ENCODE measurements around the gene PLB1. TPM values are rescaled to one million over a fixed set of nuclear protein-coding genes. Genes with fewer than 3 reads are reported as not detected.

Gene PLB1
- total and polyA plus RNA-seq, 7 experiments from 2014 or later, result 0.47 to 6.4 (median 1.2) TPM

GRCh38 chr2:28586867-28587266 lies 91.0 kb downstream of the PLB1 start:
- Histone ChIP-seq H3K36me3 (ENCODE audit: control insufficient read depth in 2 of 3, insufficient read depth in 3 of 3, low read length in 3 of 3) (no peaks in the 10 kb centered on the region), H3K9me3 (ENCODE audit: control insufficient read depth in 2 of 3, low read length in 3 of 3) (no peaks in the 10 kb centered on the region), H3K4me3 (ENCODE audit: low read length) (peak overlapping the region; percentile 43), H3K27ac (ENCODE audit: low read depth, low read length) (no peak overlapping the region), H3K4me1 (ENCODE audit: control insufficient read depth in 2 of 2, insufficient read depth in 2 of 2, low read length in 2 of 2) (peaks cover 11 to 21% of the 10 kb centered on the region in 2 donors), H3K27me3 (ENCODE audit: control insufficient read depth in 2 of 2, insufficient read depth in 2 of 2, low read length in 2 of 2) (no peaks in the 10 kb centered on the region)
- POLR2A ChIA-PET, result interaction anchor here (0.6 to 2.9 kb wide), 4 partner anchors 8 to 198 kb away, joined by 3 to 8 read pairs (median 3); partner anchors contain the start of gene PPP1CB
- H3K4me3 Mint-ChIP-seq, result peak overlapping the region; percentile 66 to 82 (median 78)
- no peaks in the 10 kb centered on the region for H3K27me3 Mint-ChIP-seq
- peaks cover 19 to 52% (median 30%) of the 10 kb centered on the region in 7 donors for H3K4me1 Mint-ChIP-seq
- CTCF ChIA-PET, result interaction anchor here (1.5 to 2.4 kb wide), 2 partner anchors 20 to 34 kb away, joined by 5 to 12 read pairs; no protein-coding TSS in a partner anchor
- ATAC-seq, result peak; percentile 79
- DNase-seq, result peak in 8 of 9 donors; percentile 41 to 73 (median 68)
- H3K36me3 Mint-ChIP-seq, result peaks cover 0 to 10% (median 0%) of the 10 kb centered on the region in 5 donors
- no peaks in the 10 kb centered on the region for H3K9me3 Mint-ChIP-seq
- peak overlapping the region in 6 of 9 donors; percentile 47 to 80 (median 74) for H3K27ac Mint-ChIP-seq
- intact Hi-C loops (cut with micrococcal nuclease), result loop anchor here (1.0 to 2.0 kb wide), 2 partner anchors 20 kb away; no protein-coding TSS in a partner anchor

GRCh38 chr2:28587526-28588291 lies 91.8 kb downstream of the PLB1 start:
- Mint-ChIP-seq H3K27me3 (no peaks in the 10 kb centered on the region), H3K36me3 (peaks cover 0 to 11% (median 0%) of the 10 kb centered on the region in 5 donors), H3K4me3 (peak overlapping the region; percentile 50 to 82 (median 78)), H3K9me3 (no peaks in the 10 kb centered on the region), H3K27ac (peak overlapping the region in 7 of 9 donors; percentile 3 to 86 (median 43)), H3K4me1 (peaks cover 19 to 47% (median 30%) of the 10 kb centered on the region in 7 donors)
- DNase-seq, result no peak
- CTCF ChIA-PET, result interaction anchor here (1.5 to 2.4 kb wide), 2 partner anchors 21 to 33 kb away, joined by 5 to 12 read pairs; no protein-coding TSS in a partner anchor
- no peak for ATAC-seq
- intact Hi-C loops (cut with micrococcal nuclease), result loop anchor here (1.0 to 2.0 kb wide), 2 partner anchors 20 to 21 kb away; no protein-coding TSS in a partner anchor
- H3K27ac ChIP-seq (ENCODE audit: low read depth, low read length), result no peak overlapping the region
- POLR2A ChIA-PET, result interaction anchor here (0.8 to 2.9 kb wide), 4 partner anchors 9 to 167 kb away, joined by 3 to 8 read pairs (median 3); partner anchors contain the start of gene PPP1CB
- H3K9me3 ChIP-seq (ENCODE audit: control insufficient read depth in 2 of 3, low read length in 3 of 3), result no peaks in the 10 kb centered on the region
- H3K4me1 ChIP-seq (ENCODE audit: control insufficient read depth in 2 of 2, insufficient read depth in 2 of 2, low read length in 2 of 2), result peaks cover 11 to 21% of the 10 kb centered on the region in 2 donors
- no peaks in the 10 kb centered on the region for H3K27me3 ChIP-seq (ENCODE audit: control insufficient read depth in 2 of 2, insufficient read depth in 2 of 2, low read length in 2 of 2)
- peak overlapping the region; percentile 43 for H3K4me3 ChIP-seq (ENCODE audit: low read length)
- H3K36me3 ChIP-seq (ENCODE audit: control insufficient read depth in 2 of 3, insufficient read depth in 3 of 3, low read length in 3 of 3), result no peaks in the 10 kb centered on the region

- H3K4me1 ChIP-seq (ENCODE audit: control insufficient read depth in 2 of 2, insufficient read depth in 2 of 2, low read length in 2 of 2), result peaks cover 11 to 21% of the 10 kb centered on the region in 2 donors
- POLR2A ChIA-PET, result interaction anchor here (0.6 kb wide), 1 partner anchor 11 kb away, joined by 3 read pairs; no protein-coding TSS in a partner anchor
- Mint-ChIP-seq H3K27me3 (no peaks in the 10 kb centered on the region), H3K27ac (peak overlapping the region in 7 of 9 donors; percentile 3 to 86 (median 44)), H3K4me3 (peak overlapping the region in 9 of 10 donors; percentile 18 to 82 (median 70)), H3K4me1 (peaks cover 19 to 47% (median 30%) of the 10 kb centered on the region in 7 donors), H3K9me3 (no peaks in the 10 kb centered on the region), H3K36me3 (peaks cover 0 to 11% (median 0%) of the 10 kb centered on the region in 5 donors)
- H3K4me3 ChIP-seq (ENCODE audit: low read length), result no peak overlapping the region
- intact Hi-C loops (cut with micrococcal nuclease), result no loop called here
- CTCF ChIA-PET, result interaction anchor here (1.5 kb wide), 1 partner anchor 33 kb away, joined by 5 read pairs; no protein-coding TSS in a partner anchor
- no peaks in the 10 kb centered on the region for H3K36me3 ChIP-seq (ENCODE audit: control insufficient read depth in 2 of 3, insufficient read depth in 3 of 3, low read length in 3 of 3)
- H3K27ac ChIP-seq (ENCODE audit: low read depth, low read length), result no peak overlapping the region
- H3K9me3 ChIP-seq (ENCODE audit: control insufficient read depth in 2 of 3, low read length in 3 of 3), result no peaks in the 10 kb centered on the region
- H3K27me3 ChIP-seq (ENCODE audit: control insufficient read depth in 2 of 2, insufficient read depth in 2 of 2, low read length in 2 of 2), result no peaks in the 10 kb centered on the region
- ATAC-seq (peak; percentile 47), DNase-seq (peak in 1 of 9 donors; percentile 18)
Observed at GRCh38 chr2:28588292-28588670, 92.4 kb downstream of the PLB1 start.

- POLR2A ChIA-PET, result no interaction called here
- no peak for ATAC-seq
- no peak overlapping the region for H3K4me3 Mint-ChIP-seq
- H3K36me3 Mint-ChIP-seq, result peaks cover 0 to 11% (median 0%) of the 10 kb centered on the region in 5 donors
- H3K27me3 Mint-ChIP-seq, result no peaks in the 10 kb centered on the region
- no peaks in the 10 kb centered on the region for H3K9me3 Mint-ChIP-seq
- H3K9me3 ChIP-seq (ENCODE audit: control insufficient read depth in 2 of 3, low read length in 3 of 3), result no peaks in the 10 kb centered on the region
- no peaks in the 10 kb centered on the region for H3K36me3 ChIP-seq (ENCODE audit: control insufficient read depth in 2 of 3, insufficient read depth in 3 of 3, low read length in 3 of 3)
- peak overlapping the region in 1 of 9 donors; percentile 48 for H3K27ac Mint-ChIP-seq
- H3K4me1 ChIP-seq (ENCODE audit: control insufficient read depth in 2 of 2, insufficient read depth in 2 of 2, low read length in 2 of 2), result peaks cover 20 to 32% of the 10 kb centered on the region in 2 donors
- DNase-seq, result no peak
- H3K27me3 ChIP-seq (ENCODE audit: control insufficient read depth in 2 of 2, insufficient read depth in 2 of 2, low read length in 2 of 2), result no peaks in the 10 kb centered on the region
- intact Hi-C loops (cut with micrococcal nuclease), result loop anchor here in 1 of 2 donors (10.0 kb wide), 1 partner anchor 525 kb away; the partner anchor contains the start of gene CLIP4
- CTCF ChIA-PET, result no interaction called here
- no peak overlapping the region for H3K4me3 ChIP-seq (ENCODE audit: low read length)
- H3K4me1 Mint-ChIP-seq, result peaks cover 30 to 45% (median 34%) of the 10 kb centered on the region in 7 donors
- H3K27ac ChIP-seq (ENCODE audit: low read depth, low read length), result no peak overlapping the region
Observed at GRCh38 chr2:28589746-28590463, 94.0 kb downstream of the PLB1 start.

GRCh38 chr2:28590496-28591301 lies 94.8 kb downstream of the PLB1 start:
- Mint-ChIP-seq H3K4me3 (peak overlapping the region in 1 of 10 donors; percentile 23), H3K36me3 (peaks cover 0 to 11% (median 0%) of the 10 kb centered on the region in 5 donors), H3K27me3 (no peaks in the 10 kb centered on the region), H3K27ac (peak overlapping the region in 2 of 9 donors; percentile 2 to 17), H3K9me3 (no peaks in the 10 kb centered on the region), H3K4me1 (peaks cover 32 to 50% (median 39%) of the 10 kb centered on the region in 7 donors)
- H3K27me3 ChIP-seq (ENCODE audit: control insufficient read depth in 2 of 2, insufficient read depth in 2 of 2, low read length in 2 of 2), result no peaks in the 10 kb centered on the region
- peaks cover 20 to 36% of the 10 kb centered on the region in 2 donors for H3K4me1 ChIP-seq (ENCODE audit: control insufficient read depth in 2 of 2, insufficient read depth in 2 of 2, low read length in 2 of 2)
- DNase-seq, result no peak
- CTCF ChIA-PET, result no interaction called here
- no peaks in the 10 kb centered on the region for H3K36me3 ChIP-seq (ENCODE audit: control insufficient read depth in 2 of 3, insufficient read depth in 3 of 3, low read length in 3 of 3)
- no peak overlapping the region for H3K27ac ChIP-seq (ENCODE audit: low read depth, low read length)
- no peak overlapping the region for H3K4me3 ChIP-seq (ENCODE audit: low read length)
- POLR2A ChIA-PET, result no interaction called here
- intact Hi-C loops (cut with micrococcal nuclease), result loop anchor here in 1 of 2 donors (10.0 kb wide), 1 partner anchor 524 kb away; the partner anchor contains the start of gene CLIP4
- H3K9me3 ChIP-seq (ENCODE audit: control insufficient read depth in 2 of 3, low read length in 3 of 3), result no peaks in the 10 kb centered on the region
- no peak for ATAC-seq

Measured in naive thymus-derived CD4-positive, alpha-beta T cell (primary cell).